Measurements from ENCODE around the gene HGF. TPM values are rescaled to one million over a fixed set of nuclear protein-coding genes. Genes with fewer than 3 reads are reported as not detected.
A peak's percentile ranks its signal among the peaks of the same experiment; 100 is the strongest.
"Not testable (repeated sequence)": the region's sequence is repeated elsewhere in the genome, so short reads cannot be mapped to it uniquely, and the experiment has no call there.

The HGF gene
- total RNA-seq, 6 experiments from 2014 or later: 11.5 to 38.9 (median 17.9) TPM

GRCh38 chr7:81740403-81740802, 29.4 kb downstream of the HGF start:
- no peaks in the 10 kb centered on the region for H3K9me3 ChIP-seq
- TF ChIP-seq POLR2A (IDR thresholded peaks at IDR 0.05) (no peak), CTCF (IDR thresholded peaks at IDR 0.05) (no peak)
- no peak overlapping the region for H3K27ac ChIP-seq
- intact Hi-C loops (cut with DNase I): no loop called here
- H3K4me3 ChIP-seq: no peak overlapping the region
- H3K27me3 ChIP-seq: no peaks in the 10 kb centered on the region
- no peak for DNase-seq
- H3K36me3 ChIP-seq: no peaks in the 10 kb centered on the region
- ATAC-seq: no peak
- H3K4me1 ChIP-seq: no peaks in the 10 kb centered on the region

- Histone ChIP-seq H3K27ac (no peak overlapping the region), H3K9me3 (no peaks in the 10 kb centered on the region), H3K4me3 (no peak overlapping the region), H3K4me1 (no peaks in the 10 kb centered on the region), H3K27me3 (no peaks in the 10 kb centered on the region), H3K36me3 (no peaks in the 10 kb centered on the region)
- no peak for ATAC-seq
- TF ChIP-seq CTCF (IDR thresholded peaks at IDR 0.05) (no peak), POLR2A (IDR thresholded peaks at IDR 0.05) (no peak)
- 55% methylated on average over 7 of the region's 7 CpGs for WGBS (ENCODE audit: insufficient coverage, low coverage, low lambda C conversion rate, missing lambda C conversion rate)
- DNase-seq: no peak
- intact Hi-C loops (cut with DNase I): no loop called here
Measured at GRCh38 chr7:81736091-81736490, 33.8 kb downstream of the HGF start.

GRCh38 chr7:81725812-81726127, 44.1 kb downstream of the HGF start:
- DNase-seq (no peak), ATAC-seq (no peak)
- Histone ChIP-seq H3K36me3 (no peaks in the 10 kb centered on the region), H3K9me3 (no peaks in the 10 kb centered on the region), H3K27me3 (no peaks in the 10 kb centered on the region), H3K4me1 (no peaks in the 10 kb centered on the region), H3K4me3 (no peak overlapping the region), H3K27ac (no peak overlapping the region)
- intact Hi-C loops (cut with DNase I): no loop called here
- no peak for TF ChIP-seq POLR2A (IDR thresholded peaks at IDR 0.05)
- TF ChIP-seq CTCF (IDR thresholded peaks at IDR 0.05): no peak
- WGBS (ENCODE audit: insufficient coverage, low coverage, low lambda C conversion rate, missing lambda C conversion rate): 58% methylated on average over 6 of the region's 6 CpGs

- DNase-seq: no peak
- Histone ChIP-seq H3K27ac (no peak overlapping the region), H3K27me3 (no peaks in the 10 kb centered on the region), H3K9me3 (no peaks in the 10 kb centered on the region), H3K4me1 (no peaks in the 10 kb centered on the region), H3K36me3 (no peaks in the 10 kb centered on the region), H3K4me3 (no peak overlapping the region)
- 57% methylated on average over 2 of the region's 2 CpGs for WGBS (ENCODE audit: insufficient coverage, low coverage, low lambda C conversion rate, missing lambda C conversion rate)
- ATAC-seq: peak in 1 of 4 donors; percentile 63
- intact Hi-C loops (cut with DNase I): no loop called here
- TF ChIP-seq POLR2A (IDR thresholded peaks at IDR 0.05) (no peak), CTCF (IDR thresholded peaks at IDR 0.05) (no peak)
Measured at GRCh38 chr7:81725003-81725811, 44.6 kb downstream of the HGF start.

- ATAC-seq; H3K4me1 ChIP-seq; DNase-seq; H3K36me3 ChIP-seq; H3K4me3 ChIP-seq; H3K9me3 ChIP-seq; intact Hi-C loops (cut with DNase I); H3K27me3 ChIP-seq; H3K27ac ChIP-seq: not testable (repeated sequence)
- WGBS (ENCODE audit: insufficient coverage, low coverage, low lambda C conversion rate, missing lambda C conversion rate): 81% methylated on average over 8 of the region's 8 CpGs
Measured at GRCh38 chr7:81722250-81722649, 47.6 kb downstream of the HGF start.
